HG02938 (cell line): Measurements from ENCODE around the gene CCNYL1.
"Not testable (repeated sequence)": the region's sequence is repeated elsewhere in the genome, so short reads cannot be mapped to it uniquely, and the experiment has no call there.

Experiments
- ATAC-seq: cut with Tn5 transposase; IDR thresholded peaks from one replicate; pipeline ENCODE4 v1.9.1; 2021; ENCODE audit warnings: mild to moderate bottlenecking, moderate library complexity; ENCODE audit not compliant: unreplicated experiment

CCNYL1 gene

DNA sequence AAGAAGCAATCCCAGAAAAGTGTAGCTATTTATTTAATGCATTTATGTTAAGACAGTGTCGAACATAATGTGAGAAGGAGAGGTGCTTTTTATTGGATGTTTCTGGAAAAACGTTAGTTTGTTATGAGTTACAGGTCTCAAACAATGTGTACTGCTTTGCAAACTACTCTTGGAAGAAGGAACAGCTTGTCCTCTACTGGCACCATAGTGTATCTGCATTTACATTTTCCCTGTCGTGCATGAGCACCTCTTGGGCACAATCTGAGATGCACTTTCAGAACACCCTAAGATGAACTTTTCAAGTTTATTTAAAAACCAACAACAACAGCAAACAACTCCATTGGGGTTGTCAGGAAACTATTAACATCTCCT lies 22.8 kb downstream of the CCNYL1 start:
- ATAC-seq: no peak

DNA sequence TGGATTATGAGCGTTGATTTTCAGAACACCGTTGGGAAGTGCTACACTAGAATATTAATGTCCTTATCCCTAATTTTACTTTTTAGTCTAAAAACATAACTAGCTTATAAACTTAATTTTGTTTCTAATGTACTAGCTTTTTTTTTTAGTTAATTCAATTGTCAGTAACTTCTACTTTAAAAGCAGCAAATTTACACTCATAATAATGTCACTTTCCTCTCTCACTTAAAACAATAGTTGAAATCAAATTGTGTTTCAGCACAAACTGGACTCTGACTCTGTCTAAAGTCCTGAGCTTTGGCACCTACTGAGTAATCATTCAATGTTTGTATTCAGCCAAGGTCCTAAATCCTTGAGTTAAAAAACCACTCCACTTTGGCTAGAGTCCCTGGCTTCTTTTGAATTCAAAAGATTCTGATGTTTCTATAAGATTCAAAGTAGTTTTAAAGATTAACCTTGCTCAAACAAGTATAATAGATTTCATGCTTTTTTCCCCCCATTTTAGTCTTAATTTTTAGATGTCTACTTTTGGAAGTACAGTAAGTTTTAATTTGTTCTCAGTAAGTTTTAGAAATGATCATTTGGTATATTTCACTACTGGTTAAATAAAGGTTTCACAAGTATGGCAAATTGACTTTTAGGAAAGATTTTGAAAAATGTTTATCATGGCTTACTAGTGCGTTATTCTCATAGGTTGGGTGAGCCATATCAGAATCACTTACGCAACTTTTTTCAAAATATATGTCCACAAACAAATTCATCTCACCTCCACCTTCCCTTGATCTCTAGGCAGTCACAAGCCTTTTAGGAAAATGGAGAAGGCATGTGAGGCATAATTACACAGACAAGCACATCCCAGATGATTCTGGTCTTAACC lies 23.4 kb downstream of the CCNYL1 start:
- no peak for ATAC-seq

DNA sequence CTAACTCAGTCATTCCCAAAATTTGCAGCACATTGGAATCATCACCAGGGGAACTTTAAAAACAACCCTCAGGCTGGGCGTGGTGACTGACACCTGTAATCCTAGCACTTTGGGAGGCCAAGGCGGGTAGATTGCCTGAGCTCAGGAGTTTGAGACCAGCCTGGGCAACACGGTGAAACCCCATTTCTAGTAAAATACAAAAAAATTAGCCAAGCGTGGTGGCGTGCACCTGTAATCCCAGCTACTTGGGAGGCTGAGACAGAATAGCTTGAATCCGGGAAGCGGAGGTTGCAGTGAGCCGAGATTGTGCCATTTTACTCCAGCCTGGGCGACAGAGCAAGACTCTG lies 24.0 kb downstream of the CCNYL1 start:
- not testable (repeated sequence) for ATAC-seq

DNA sequence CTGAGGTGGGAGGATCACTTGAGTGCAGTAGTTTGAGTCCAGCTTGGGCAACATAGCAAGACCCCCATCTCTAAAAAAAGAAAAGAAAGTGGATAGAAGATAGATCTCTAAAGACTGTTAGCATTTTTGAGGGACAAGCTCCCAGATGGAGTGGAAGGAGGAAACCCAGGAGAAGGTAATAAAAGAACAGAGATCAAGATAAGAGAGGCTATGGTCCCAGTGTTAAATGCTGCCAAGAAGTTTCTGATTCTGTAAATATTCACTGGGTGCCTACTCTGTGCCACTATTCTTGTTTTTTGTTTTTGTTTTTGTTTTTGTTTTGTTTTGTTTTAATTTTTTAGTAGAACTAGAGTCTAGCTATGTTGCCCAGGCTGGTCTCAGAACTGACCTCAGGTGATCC lies 32.1 kb downstream of the CCNYL1 start:
- ATAC-seq: no peak

DNA sequence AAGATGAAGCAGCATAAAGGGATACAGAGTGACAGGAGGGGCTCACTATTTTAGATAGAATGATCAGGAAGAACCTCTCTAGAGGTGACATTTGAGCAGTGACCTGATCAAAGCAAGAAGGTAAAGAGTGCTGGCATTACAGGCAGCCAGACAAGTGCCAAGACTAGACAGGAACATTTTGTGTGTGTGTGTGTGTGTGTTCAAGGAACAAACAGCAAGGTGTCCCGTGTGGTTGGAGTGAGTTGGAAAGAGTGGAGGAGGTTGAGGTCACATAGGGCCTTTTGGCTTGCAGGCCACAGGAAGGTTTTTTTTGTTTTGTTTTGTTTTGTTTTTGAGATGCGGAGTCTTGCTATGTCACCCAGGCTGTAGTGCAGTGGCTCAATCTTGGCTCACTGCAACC lies 32.6 kb downstream of the CCNYL1 start:
- ATAC-seq: no peak

DNA sequence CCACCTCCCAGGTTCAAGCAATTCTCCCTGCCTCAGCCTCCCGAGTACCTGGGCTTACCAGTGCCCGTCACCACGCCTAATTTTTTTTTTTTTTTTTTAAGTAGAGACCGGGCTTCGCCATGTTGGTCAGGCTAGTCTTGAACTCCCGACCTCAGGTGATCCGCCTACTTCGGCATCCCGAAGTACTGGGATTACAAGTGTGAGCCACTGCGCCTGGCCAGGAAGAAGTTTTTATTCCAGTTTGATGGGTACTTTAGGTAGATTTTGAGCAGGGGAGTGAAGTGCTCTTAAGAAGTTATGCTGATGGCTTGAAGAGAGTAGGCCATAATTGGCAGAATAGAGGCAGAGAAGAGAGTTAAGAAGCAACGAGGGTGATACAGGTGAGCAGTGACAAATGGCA lies 33.0 kb downstream of the CCNYL1 start:
- ATAC-seq: no peak

DNA sequence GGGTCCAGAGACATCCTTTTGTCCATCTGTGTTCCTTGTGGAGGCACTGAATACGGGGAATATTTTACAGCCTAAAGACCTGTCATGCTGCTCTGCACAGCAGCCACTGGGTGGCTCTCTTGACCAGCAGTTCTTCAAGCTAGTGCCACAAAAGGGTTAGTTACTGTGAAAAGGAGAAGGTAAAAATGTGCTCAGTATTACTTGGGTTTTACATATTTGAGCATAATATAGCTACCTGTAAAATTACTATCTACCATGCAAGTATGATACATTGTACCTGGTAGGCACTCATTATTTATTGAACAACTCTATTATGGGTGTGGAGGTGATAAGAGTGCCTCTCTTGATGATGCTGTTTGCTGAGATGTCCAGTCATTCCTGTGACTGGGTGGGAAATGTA lies 34.7 kb downstream of the CCNYL1 start:
- peak; percentile 88 for ATAC-seq

DNA sequence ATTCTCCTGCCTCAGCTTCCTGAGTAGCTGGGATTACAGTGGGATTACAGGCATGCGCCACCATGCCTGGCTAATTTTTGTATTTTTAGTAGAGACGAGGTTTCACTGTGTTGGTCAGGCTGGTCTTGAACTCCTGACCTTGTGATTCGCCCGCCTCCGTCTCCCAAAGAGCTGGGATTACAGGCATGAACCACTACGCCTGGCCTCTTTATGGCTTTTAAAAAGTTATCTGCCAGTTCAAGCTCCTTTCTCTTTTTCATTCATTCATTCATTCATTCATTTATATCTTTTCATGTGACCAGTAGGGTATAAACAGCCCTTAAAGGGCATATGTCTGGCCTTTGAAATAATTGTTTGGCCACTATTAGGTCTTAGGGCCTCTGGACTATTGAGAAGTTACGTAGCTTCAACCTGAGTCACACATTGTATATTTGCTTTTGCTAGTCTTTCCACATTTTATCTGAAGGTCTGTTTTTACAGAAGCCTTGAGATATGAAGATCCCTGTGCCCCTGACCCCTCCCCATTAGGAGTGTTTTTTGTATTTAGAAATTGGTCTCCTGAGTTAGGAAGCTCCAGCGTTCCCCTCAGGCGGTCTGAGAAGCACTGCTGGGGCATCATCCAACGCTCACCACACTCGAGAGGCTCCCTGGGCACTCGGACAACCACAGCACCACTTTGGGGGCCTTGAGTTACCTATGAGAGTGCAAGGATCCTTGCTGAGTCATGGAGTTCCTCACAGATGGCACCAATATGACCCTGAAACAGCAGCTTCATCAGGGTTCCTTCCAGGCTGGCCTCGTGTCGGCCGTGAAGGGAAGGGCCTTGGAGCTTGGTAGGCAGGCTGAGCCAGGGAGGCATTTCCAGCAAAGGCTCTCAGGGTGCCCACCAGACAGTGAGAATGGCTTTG lies 36.5 kb downstream of the CCNYL1 start:
- no peak for ATAC-seq

DNA sequence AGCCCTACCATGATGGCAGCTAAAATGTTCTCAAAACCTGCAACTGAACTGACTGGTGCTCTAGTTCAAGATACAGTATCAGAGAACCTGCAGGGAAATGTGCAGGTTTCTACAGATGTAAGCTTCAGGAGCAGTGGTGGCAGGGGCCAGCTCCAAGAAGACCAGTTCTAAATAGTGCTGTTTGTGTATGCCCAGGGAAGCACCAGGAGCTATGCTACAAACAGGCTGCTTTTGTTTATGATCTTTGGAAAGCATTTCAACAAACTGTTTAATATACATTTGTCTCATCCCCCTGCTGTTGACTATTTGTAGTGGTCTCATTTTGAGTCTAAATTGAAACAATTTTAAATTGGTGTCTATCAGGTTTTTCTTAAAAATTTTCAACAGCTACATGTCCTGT lies 37.6 kb downstream of the CCNYL1 start:
- no peak for ATAC-seq

DNA sequence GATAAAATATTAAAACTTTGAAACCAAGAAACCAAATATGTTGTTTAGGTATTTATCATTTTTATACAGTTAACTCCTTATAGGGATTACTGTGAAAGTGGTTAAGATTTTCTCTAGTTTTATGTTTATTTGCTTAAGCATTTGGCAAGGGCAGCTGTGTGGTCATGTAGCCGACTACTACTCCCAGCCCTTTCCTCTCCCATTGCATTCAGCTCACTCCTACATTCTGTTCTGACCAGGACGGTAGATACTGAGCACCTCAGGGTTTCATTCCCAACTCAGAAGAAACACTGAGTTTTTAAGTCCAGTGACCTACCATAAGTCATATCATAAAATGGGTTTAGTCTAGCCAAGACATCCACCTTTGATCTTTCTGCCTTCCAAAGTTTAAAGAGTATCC lies 38.4 kb downstream of the CCNYL1 start:
- no peak for ATAC-seq

DNA sequence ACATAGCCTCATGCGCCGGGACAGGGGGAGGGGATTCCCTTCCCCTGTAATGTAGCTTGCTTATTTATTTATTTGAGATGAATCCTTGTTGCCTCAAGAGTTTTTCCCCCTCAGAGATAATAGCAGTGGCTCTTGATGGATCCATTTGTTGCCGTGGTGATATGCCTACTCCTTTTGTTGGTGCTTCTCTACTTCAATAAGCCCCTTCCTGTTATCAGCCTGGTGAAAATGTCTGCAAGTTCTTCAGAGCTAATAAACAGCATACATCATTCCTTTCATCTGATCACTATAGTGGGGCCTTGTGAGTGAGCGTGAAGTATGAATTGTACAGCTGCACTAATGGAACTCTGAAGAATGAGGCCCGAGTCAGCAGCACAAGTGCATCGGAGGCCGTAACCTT lies 38.9 kb downstream of the CCNYL1 start:
- ATAC-seq: no peak

DNA sequence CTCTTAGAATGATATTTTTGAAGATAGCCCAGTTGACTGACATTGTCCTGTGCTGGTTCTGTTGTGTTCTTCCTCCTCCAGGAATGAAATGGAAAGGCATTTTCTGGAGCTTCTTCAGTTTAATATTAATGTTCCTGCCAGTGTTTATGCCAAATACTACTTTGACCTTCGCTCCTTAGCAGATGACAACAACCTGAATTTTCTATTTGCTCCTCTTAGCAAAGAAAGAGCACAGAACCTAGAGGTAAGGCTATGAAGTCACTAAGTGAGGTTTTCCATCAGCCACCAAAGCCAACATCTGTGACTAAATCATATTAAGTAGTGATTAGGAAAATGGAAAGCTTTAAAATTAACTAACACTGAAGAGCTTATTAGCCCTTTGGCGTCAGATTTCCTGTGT lies 39.4 kb downstream of the CCNYL1 start:
- ATAC-seq: no peak

DNA sequence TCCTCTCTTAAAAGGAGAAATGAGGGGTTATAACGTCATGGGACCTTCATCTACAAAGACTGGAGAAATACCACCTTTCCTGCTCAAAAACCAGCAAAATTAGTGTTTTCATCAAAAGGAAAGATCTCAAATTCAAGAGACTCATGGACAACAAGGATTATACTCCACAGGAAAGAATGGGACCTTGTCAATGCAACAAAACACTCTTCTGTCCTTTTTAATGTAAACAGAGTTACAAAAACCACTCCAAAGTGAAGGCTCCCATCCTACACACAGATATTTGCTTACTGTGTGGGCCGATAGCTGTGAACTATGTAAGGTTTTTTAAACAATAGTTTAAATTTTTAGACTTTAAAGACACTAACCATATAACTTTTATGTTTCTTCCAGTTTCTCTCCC lies 42.2 kb downstream of the CCNYL1 start:
- ATAC-seq: not testable (repeated sequence)

DNA sequence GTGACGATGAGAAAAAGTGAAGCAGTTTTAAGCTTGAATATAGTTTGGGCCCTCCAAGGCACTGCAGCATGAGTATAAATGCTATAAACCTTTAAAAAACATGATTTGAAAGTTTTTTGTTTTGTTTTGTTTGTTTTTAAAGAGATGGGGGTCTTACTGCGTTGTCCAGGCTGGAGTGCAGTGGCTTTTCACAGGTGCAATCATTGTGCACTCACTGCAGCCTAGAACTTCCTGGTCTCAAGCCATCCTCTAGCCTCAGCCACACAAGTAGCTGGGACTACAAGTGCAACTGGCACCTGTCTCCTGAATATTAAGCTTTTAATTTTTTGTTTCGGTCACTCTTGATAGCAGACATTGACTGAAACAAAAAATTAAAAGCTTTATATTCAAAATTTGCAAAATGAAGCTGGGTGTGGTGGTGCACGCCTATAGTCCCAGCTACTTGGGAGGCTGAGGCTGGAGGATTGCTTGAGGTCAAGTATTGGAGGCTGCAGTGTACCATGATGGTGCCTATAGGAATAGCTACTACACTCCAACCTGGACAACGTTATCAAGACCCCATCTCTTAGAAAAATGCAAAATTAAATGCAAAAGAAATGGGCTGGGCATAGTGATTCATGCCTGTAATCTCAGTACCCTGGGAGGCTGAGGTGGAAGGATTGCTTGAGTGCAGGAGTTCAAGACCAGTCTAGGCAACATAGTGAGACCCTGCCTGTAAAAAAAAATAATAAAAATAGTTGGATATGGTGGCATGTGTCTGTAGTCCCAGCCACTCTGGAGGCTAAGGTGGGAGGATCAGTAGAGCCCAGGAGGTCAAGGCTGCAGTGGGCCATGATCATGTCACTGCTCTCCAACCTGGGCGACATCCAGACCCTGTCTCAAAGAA lies 43.3 kb downstream of the CCNYL1 start:
- ATAC-seq: no peak

DNA sequence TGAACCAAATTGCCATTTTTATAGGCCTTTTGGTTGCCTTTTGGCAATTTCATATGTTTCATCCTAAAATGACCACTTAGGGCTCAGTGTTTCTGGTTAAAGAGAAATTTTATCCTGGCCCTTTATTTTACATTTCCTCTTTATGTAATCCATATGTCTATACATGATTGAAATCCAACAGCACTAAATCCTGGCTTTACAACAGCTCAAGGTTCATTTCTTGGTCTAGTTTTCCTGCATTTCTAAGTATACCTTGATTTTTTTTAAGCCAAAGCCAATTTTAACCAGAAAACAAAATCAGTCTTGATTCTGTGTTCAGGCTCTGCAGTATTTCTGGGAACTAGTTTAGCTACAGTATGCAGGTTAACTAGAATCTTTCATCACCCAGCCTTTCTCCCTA lies 46.6 kb downstream of the CCNYL1 start:
- no peak for ATAC-seq

DNA sequence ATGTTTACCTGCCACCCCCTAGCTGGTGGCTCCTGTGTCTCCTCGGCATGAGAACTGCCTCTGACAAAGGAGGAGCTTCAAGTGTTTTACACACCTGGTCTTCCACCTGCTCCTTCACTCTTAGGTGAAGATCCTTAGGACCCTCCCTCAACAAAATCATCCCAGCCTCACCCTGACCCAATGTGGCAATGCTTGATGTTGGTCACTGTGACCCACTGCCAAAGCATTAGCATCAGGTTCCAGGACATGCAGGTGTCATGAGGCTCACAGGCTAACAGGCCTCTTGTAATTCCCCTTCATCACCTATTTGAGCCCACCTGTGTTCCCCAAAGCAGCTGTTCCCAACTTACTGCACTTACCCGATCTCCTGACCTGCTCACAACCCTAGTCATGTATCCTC lies 48.5 kb downstream of the CCNYL1 start:
- ATAC-seq: no peak

DNA sequence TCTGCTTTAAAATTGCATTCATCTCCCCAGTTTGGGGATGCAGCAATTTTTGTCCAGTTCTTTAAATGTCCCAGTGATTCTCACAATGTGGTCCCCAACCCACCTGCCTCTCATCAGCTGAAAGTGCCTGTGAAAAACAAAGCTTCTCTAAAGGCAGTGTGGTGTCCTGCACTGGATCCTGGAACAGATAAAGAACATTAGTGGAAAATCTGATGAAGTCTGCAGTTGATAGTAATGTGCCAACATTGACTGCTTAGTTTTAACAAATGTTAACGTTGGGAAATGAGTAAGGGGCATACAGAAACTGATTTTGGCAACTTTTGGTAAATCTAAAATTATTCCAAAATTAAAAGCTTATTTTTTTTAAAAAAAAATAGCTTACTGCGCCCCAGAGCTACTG lies 49.0 kb downstream of the CCNYL1 start:
- ATAC-seq: no peak

DNA sequence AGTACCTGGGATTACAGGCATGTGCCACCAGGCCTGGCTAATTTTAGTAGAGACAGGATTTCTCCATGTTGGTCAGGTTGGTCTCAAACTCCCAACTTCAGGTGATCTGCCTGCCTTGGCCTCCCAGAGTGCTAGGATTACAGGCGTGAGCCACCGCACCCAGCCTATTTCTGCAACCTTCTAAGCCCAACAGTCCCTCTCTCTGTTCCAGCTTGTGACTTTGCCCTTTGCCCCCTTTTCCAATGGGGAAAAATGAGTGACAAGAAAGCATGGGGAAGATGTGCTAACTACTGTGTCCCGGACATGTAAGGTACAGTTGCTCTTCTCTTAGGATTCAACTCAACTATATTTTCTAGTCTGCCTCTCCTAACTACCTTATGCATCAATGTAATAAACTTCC lies 50.0 kb downstream of the CCNYL1 start:
- not testable (repeated sequence) for ATAC-seq

DNA sequence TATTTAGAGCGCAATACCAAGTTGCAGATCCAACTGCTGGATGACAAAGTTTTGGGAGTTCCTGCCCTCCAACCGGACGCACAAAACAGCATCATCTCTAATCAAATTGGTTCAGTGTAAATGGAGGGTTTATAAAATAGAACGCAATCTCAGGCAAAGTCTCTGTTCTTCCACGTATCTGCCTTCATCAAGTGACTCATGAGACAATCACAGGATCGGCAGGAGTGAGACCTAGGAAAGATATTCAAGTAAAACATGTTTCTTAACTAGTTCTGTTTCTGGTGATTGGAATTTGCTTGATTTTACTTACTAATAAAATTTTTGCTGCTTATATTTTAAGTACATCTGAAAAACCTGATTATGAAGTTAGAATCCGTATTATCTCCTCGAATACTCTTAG lies 50.7 kb downstream of the CCNYL1 start:
- ATAC-seq: no peak

DNA sequence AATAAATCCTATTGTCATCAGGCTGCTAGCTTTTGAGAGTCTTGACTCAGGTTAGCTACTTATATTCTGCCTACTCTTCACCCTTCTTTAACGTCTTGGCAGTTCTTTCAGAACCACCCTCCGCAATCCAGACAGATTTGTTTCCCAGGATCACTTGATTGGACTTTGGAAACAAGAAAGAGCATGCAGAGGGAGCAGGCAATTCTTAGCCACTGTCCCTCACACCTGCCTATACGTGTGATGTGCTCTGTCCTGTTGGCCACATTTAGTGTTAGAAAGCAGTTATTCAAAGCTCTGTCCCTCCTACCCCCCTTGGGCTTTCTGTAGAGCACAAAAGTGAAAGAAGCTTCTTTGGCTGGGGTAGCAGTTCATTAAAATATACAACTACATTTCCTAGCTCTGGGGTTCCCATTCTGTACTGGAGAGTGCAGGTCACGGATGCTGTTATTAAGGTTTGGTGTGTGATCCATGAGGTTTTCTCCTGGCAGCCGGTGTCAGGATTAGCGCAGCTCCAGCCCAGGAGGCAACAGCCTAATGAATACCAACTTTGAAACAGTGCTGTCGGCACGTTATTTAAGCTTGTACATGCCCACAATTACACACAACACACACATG lies 52.0 kb downstream of the CCNYL1 start:
- no peak for ATAC-seq
